Mesenchymal stem cell (in vitro differentiated cells and primary cell): Measurements from ENCODE around the gene CDC23.

ENCODE experiments used
- DNase-seq: peaks from one replicate; pipeline ENCODE4 v3.0.0-alpha.2; 2013
- H2AFZ ChIP-seq: one replicate; pipeline ENCODE4 v1.6.1; 2013; ENCODE audit warnings: low read depth, mild to moderate bottlenecking, control low read depth, inconsistent platforms, low read length, moderate library complexity
- H2AK5ac ChIP-seq: 2 replicates; pipeline ENCODE4 v1.6.1; 2013; ENCODE audit warnings: low read length, moderate library complexity, mild to moderate bottlenecking, inconsistent platforms; ENCODE audit not compliant: severe bottlenecking
- H2BK120ac ChIP-seq: one replicate; pipeline ENCODE4 v1.6.1; 2013; ENCODE audit warnings: low read depth, mild to moderate bottlenecking, inconsistent platforms, low read length, moderate library complexity
- H2BK12ac ChIP-seq, 2 experiments: one replicate each; pipeline ENCODE4 v1.6.1; 2013; ENCODE audit warnings: inconsistent platforms in 2 of 2, low read length in 2 of 2, mild to moderate bottlenecking in 2 of 2, moderate library complexity in 2 of 2, control low read depth in 1 of 2
- H2BK15ac ChIP-seq: one replicate; pipeline ENCODE4 v1.6.1; 2013; ENCODE audit warnings: mild to moderate bottlenecking, low read depth, inconsistent platforms; ENCODE audit not compliant: poor library complexity, severe bottlenecking
- H2BK5ac ChIP-seq: 2 replicates; pipeline ENCODE4 v1.6.1; 2013; ENCODE audit warnings: low read depth, mild to moderate bottlenecking, low read length, control low read depth, inconsistent platforms; ENCODE audit not compliant: poor library complexity, severe bottlenecking
- H3K14ac ChIP-seq, 2 experiments: one replicate each; pipeline ENCODE4 v1.6.1; 2013; ENCODE audit warnings: inconsistent platforms in 2 of 2, low read length in 2 of 2, control low read depth in 1 of 2, mild to moderate bottlenecking in 1 of 2, moderate library complexity in 1 of 2
- H3K18ac ChIP-seq, 2 experiments: one replicate each; pipeline ENCODE4 v1.6.1; 2013; ENCODE audit warnings: inconsistent platforms in 2 of 2, low read length in 2 of 2, control low read depth in 1 of 2, low read depth in 1 of 2, mild to moderate bottlenecking in 1 of 2
- H3K23ac ChIP-seq, 2 experiments: one replicate each; pipeline ENCODE4 v1.6.1; 2013; ENCODE audit warnings: inconsistent platforms in 2 of 2, low read length in 2 of 2, mild to moderate bottlenecking in 2 of 2, moderate library complexity in 2 of 2, control low read depth in 1 of 2
- H3K27ac ChIP-seq: 2 replicates; pipeline ENCODE4 v1.5.1; 2013; ENCODE audit warnings: mild to moderate bottlenecking, moderate library complexity, low read length, control low read depth, inconsistent platforms; ENCODE audit not compliant: poor library complexity, severe bottlenecking
- H3K27me3 ChIP-seq, 2 experiments: 2 replicates each; pipeline versions ENCODE4 v1.6.1 to v1.7.0; 2013; ENCODE audit warnings: low read length in 2 of 2, mild to moderate bottlenecking in 2 of 2, moderate library complexity in 2 of 2, control low read depth in 1 of 2, inconsistent platforms in 1 of 2; ENCODE audit not compliant: control insufficient read depth in 1 of 2, insufficient read depth in 1 of 2
- H3K36me3 ChIP-seq, 2 experiments: 2 replicates each; pipeline versions ENCODE4 v1.6.1 to v1.7.0; 2013; ENCODE audit warnings: low read length in 2 of 2, control low read depth in 1 of 2, inconsistent platforms in 1 of 2, low read depth in 1 of 2, mild to moderate bottlenecking in 1 of 2; ENCODE audit not compliant: insufficient read depth in 2 of 2, control insufficient read depth in 1 of 2
- H3K4ac ChIP-seq, 2 experiments: one replicate each; pipeline ENCODE4 v1.6.1; 2013; ENCODE audit warnings: inconsistent platforms in 2 of 2, low read length in 2 of 2, mild to moderate bottlenecking in 2 of 2, moderate library complexity in 2 of 2, control low read depth in 1 of 2, low read depth in 1 of 2
- H3K4me1 ChIP-seq: 2 replicates; pipeline ENCODE4 v1.6.1; 2013; ENCODE audit warnings: low read depth, low read length, control low read depth; ENCODE audit not compliant: control insufficient read depth, insufficient read depth
- H3K4me2 ChIP-seq: 2 replicates; pipeline ENCODE4 v1.6.1; 2013; ENCODE audit warnings: low read length, mild to moderate bottlenecking, inconsistent platforms; ENCODE audit not compliant: poor library complexity, severe bottlenecking
- H3K4me3 ChIP-seq, 2 experiments: 2 replicates each; pipeline versions ENCODE4 v1.5.1 to v1.7.0; 2013; ENCODE audit warnings: low read length in 2 of 2, mild to moderate bottlenecking in 2 of 2, control low read depth in 1 of 2, low read depth in 1 of 2; ENCODE audit not compliant: insufficient read depth in 1 of 2
- H3K79me1 ChIP-seq: replicated peaks from 2 replicates; pipeline ENCODE4 v1.6.1; 2013; ENCODE audit warnings: mild to moderate bottlenecking, control low read depth, low read length, inconsistent platforms; ENCODE audit not compliant: poor library complexity, severe bottlenecking
- H3K9ac ChIP-seq: 2 replicates; pipeline ENCODE4 v1.7.0; 2013; ENCODE audit warnings: mild to moderate bottlenecking, low read length, moderate library complexity
- H3K9me3 ChIP-seq: 2 replicates; pipeline ENCODE4 v1.7.0; 2013; ENCODE audit warnings: mild to moderate bottlenecking, low read length; ENCODE audit not compliant: control insufficient read depth
- H4K8ac ChIP-seq: one replicate; pipeline ENCODE4 v1.6.1; 2013; ENCODE audit warnings: inconsistent platforms, mild to moderate bottlenecking, low read length, moderate library complexity
- H4K91ac ChIP-seq: one replicate; pipeline ENCODE4 v1.6.1; 2013; ENCODE audit warnings: mild to moderate bottlenecking, low read length, inconsistent platforms
- WGBS: methylation state at CpG from one replicate; pipeline ENCODE4 v1.1.7; 2013; ENCODE audit warnings: mixed read lengths; 5-methylcytosine and 5-hydroxymethylcytosine counted together

Gene CDC23

GRCh38 chr5:138141734-138142133 is 71.4 kb downstream of the CDC23 start:
- Histone ChIP-seq H2AK5ac (no peak overlapping the region), H2AFZ (no peak overlapping the region), H3K23ac (no peak overlapping the region), H4K8ac (no peak overlapping the region), H2BK120ac (no peak overlapping the region), H2BK5ac (no peak overlapping the region), H3K4ac (no peak overlapping the region), H2BK12ac (no peak overlapping the region), H3K27ac (no peak overlapping the region), H2BK15ac (no peak overlapping the region), H3K9ac (no peak overlapping the region), H3K18ac (no peak overlapping the region), H3K4me3 (no peak overlapping the region), H3K27me3 (no peaks in the 10 kb centered on the region), H3K14ac (no peak overlapping the region), H3K79me1 (no peaks in the 10 kb centered on the region), H3K9me3 (no peaks in the 10 kb centered on the region), H4K91ac (no peak overlapping the region), H3K36me3 (no peaks in the 10 kb centered on the region), H3K4me2 (no peak overlapping the region), H3K4me1 (no peaks in the 10 kb centered on the region)
- no peak for DNase-seq
- 58% methylated on average over 1 of the region's 1 CpG for WGBS

GRCh38 chr5:138140268-138140667 is 72.9 kb downstream of the CDC23 start:
- H3K9me3 ChIP-seq, result no peaks in the 10 kb centered on the region
- H3K36me3 ChIP-seq, result no peaks in the 10 kb centered on the region
- WGBS, result 80% methylated on average over 4 of the region's 4 CpGs
- H3K4me3 ChIP-seq, result no peak overlapping the region
- H2BK5ac ChIP-seq, result no peak overlapping the region
- no peak overlapping the region for H3K18ac ChIP-seq
- no peak overlapping the region for H3K23ac ChIP-seq
- H2BK120ac ChIP-seq, result no peak overlapping the region
- no peak overlapping the region for H4K8ac ChIP-seq
- DNase-seq, result no peak
- no peak overlapping the region for H3K4me2 ChIP-seq
- no peak overlapping the region for H2BK12ac ChIP-seq
- H4K91ac ChIP-seq, result no peak overlapping the region
- H3K4me1 ChIP-seq, result no peaks in the 10 kb centered on the region
- no peak overlapping the region for H2BK15ac ChIP-seq
- no peaks in the 10 kb centered on the region for H3K27me3 ChIP-seq
- H2AFZ ChIP-seq, result no peak overlapping the region
- H3K14ac ChIP-seq, result no peak overlapping the region
- no peak overlapping the region for H3K4ac ChIP-seq
- no peak overlapping the region for H3K9ac ChIP-seq
- H2AK5ac ChIP-seq, result no peak overlapping the region
- H3K27ac ChIP-seq, result no peak overlapping the region
- H3K79me1 ChIP-seq, result no peaks in the 10 kb centered on the region

GRCh38 chr5:138139781-138140090 is 73.4 kb downstream of the CDC23 start:
- Histone ChIP-seq H3K36me3 (no peaks in the 10 kb centered on the region), H4K91ac (no peak overlapping the region), H3K4me1 (no peaks in the 10 kb centered on the region), H3K79me1 (no peaks in the 10 kb centered on the region), H3K23ac (no peak overlapping the region), H3K4me3 (no peak overlapping the region), H3K4ac (no peak overlapping the region), H2BK15ac (no peak overlapping the region), H3K14ac (no peak overlapping the region), H3K27ac (no peak overlapping the region), H2BK12ac (no peak overlapping the region), H2BK120ac (no peak overlapping the region), H4K8ac (no peak overlapping the region), H3K27me3 (no peaks in the 10 kb centered on the region), H3K9ac (peak overlapping the region; percentile 82), H3K18ac (no peak overlapping the region), H2BK5ac (no peak overlapping the region), H2AFZ (no peak overlapping the region), H3K9me3 (no peaks in the 10 kb centered on the region), H2AK5ac (no peak overlapping the region), H3K4me2 (no peak overlapping the region)
- WGBS, result 52% methylated on average over 2 of the region's 3 CpGs
- no peak for DNase-seq

- Histone ChIP-seq H3K23ac (no peak within 1 kb of the TSS), H3K9me3 (no peaks in the 10 kb centered on the region), H3K36me3 (no peaks in the 10 kb centered on the region), H3K27me3 (no peaks in the 10 kb centered on the region), H4K8ac (peak within 1 kb of the TSS; percentile 69), H2BK15ac (no peak within 1 kb of the TSS), H3K4me3 (peak within 1 kb of the TSS; percentile 60 to 81), H3K79me1 (no peaks in the 10 kb centered on the region), H4K91ac (no peak within 1 kb of the TSS), H3K18ac (no peak within 1 kb of the TSS), H2BK12ac (no peak within 1 kb of the TSS), H3K4me1 (no peaks in the 10 kb centered on the region), H3K14ac (no peak within 1 kb of the TSS), H2BK5ac (no peak within 1 kb of the TSS), H3K9ac (peak within 1 kb of the TSS; percentile 82), H3K4me2 (peak within 1 kb of the TSS; percentile 62), H3K4ac (no peak within 1 kb of the TSS), H3K27ac (no peak within 1 kb of the TSS), H2AK5ac (no peak within 1 kb of the TSS), H2AFZ (peak within 1 kb of the TSS; percentile 84), H2BK120ac (no peak within 1 kb of the TSS)
- DNase-seq, result peak; percentile 63
- 12% methylated on average over 31 of the region's 31 CpGs for WGBS
These were observed 74.0 kb downstream of the CDC23 start, which contains the start of gene NME5 for GRCh38 chr5:138138949-138139780. Gene NME5 (minus strand): TSS chr5:138139428. CDS start chr5:138138780, 648 bp downstream.
